H9 (cell line): ENCODE results near the gene TBC1D8B. TPM values are rescaled to one million over a fixed set of nuclear protein-coding genes. Genes with fewer than 3 reads are reported as not detected.
"Not testable (repeated sequence)": the region's sequence is repeated elsewhere in the genome, so short reads cannot be mapped to it uniquely, and the experiment has no call there.

Experiments
- DNase-seq: peaks from one replicate; pipeline ENCODE4 v3.0.0-alpha.2; 2017
- H2AFZ ChIP-seq: one replicate; pipeline ENCODE4 v1.6.1; 2013; ENCODE audit warnings: mild to moderate bottlenecking, low read length, control low read depth, moderate library complexity
- H2AK5ac ChIP-seq: 2 replicates; pipeline ENCODE4 v1.6.1; 2013; ENCODE audit warnings: low read length, control low read depth, mixed read lengths; ENCODE audit not compliant: insufficient read length
- H2BK120ac ChIP-seq: one replicate; pipeline ENCODE4 v1.6.1; 2013; ENCODE audit warnings: low read depth, mild to moderate bottlenecking, low read length, control low read depth, inconsistent platforms; ENCODE audit not compliant: poor library complexity, severe bottlenecking
- H2BK12ac ChIP-seq: 2 replicates; pipeline ENCODE4 v1.6.1; 2013; ENCODE audit warnings: low read length, control low read depth, mixed read lengths, low read depth; ENCODE audit not compliant: insufficient read length
- H2BK15ac ChIP-seq: 2 replicates; pipeline ENCODE4 v1.6.1; 2013; ENCODE audit warnings: low read depth, low read length, control low read depth
- H2BK20ac ChIP-seq: one replicate; pipeline ENCODE4 v1.6.1; 2013; ENCODE audit warnings: low read depth, mild to moderate bottlenecking, low read length, control low read depth, inconsistent platforms; ENCODE audit not compliant: poor library complexity, severe bottlenecking
- H2BK5ac ChIP-seq: 2 replicates; pipeline ENCODE4 v1.6.1; 2013; ENCODE audit warnings: low read length, control low read depth, mixed read lengths; ENCODE audit not compliant: insufficient read length
- H3K14ac ChIP-seq: 2 replicates; pipeline ENCODE4 v1.6.1; 2013; ENCODE audit warnings: low read length, control low read depth; ENCODE audit not compliant: insufficient read depth
- H3K18ac ChIP-seq: 2 replicates; pipeline ENCODE4 v1.6.1; 2013; ENCODE audit warnings: low read depth, mild to moderate bottlenecking, mixed read lengths, low read length, control low read depth; ENCODE audit not compliant: insufficient read length
- H3K23ac ChIP-seq: 2 replicates; pipeline ENCODE4 v1.6.1; 2013; ENCODE audit warnings: low read length, control low read depth, mixed read lengths, low read depth; ENCODE audit not compliant: insufficient read length
- H3K23me2 ChIP-seq: 2 replicates; pipeline ENCODE4 v1.6.1; 2013; ENCODE audit warnings: low read depth, mild to moderate bottlenecking, mixed read lengths, low read length, control low read depth; ENCODE audit not compliant: insufficient read length, poor library complexity, severe bottlenecking
- H3K27ac ChIP-seq: 2 replicates; pipeline ENCODE4 v1.5.1; 2013; ENCODE audit warnings: low read length, control low read depth, mixed read lengths, low read depth; ENCODE audit not compliant: insufficient read length
- H3K27me3 ChIP-seq: 2 replicates; pipeline ENCODE4 v1.6.1; 2013; ENCODE audit warnings: low read length, control low read depth, inconsistent platforms; ENCODE audit not compliant: insufficient read depth
- H3K4ac ChIP-seq: 2 replicates; pipeline ENCODE4 v1.6.1; 2013; ENCODE audit warnings: low read depth, mild to moderate bottlenecking, control low read depth, inconsistent platforms, low read length, moderate library complexity
- H3K4me1 ChIP-seq: 2 replicates; pipeline ENCODE4 v1.6.1; 2013; ENCODE audit warnings: low read length, control low read depth, inconsistent platforms; ENCODE audit not compliant: insufficient read depth
- H3K4me2 ChIP-seq: 2 replicates; pipeline ENCODE4 v1.6.1; 2013; ENCODE audit warnings: low read length, control low read depth, mixed read lengths; ENCODE audit not compliant: insufficient read length, insufficient read depth
- H3K56ac ChIP-seq: 2 replicates; pipeline ENCODE4 v1.6.1; 2013; ENCODE audit warnings: low read depth, mild to moderate bottlenecking, mixed read lengths, low read length, control low read depth; ENCODE audit not compliant: insufficient read length
- H3K79me1 ChIP-seq: 2 replicates; pipeline ENCODE4 v1.6.1; 2013; ENCODE audit warnings: low read depth, mild to moderate bottlenecking, moderate library complexity, low read length, control low read depth, inconsistent platforms; ENCODE audit not compliant: insufficient read depth, poor library complexity, severe bottlenecking
- H3K79me2 ChIP-seq: 2 replicates; pipeline ENCODE4 v1.6.1; 2013; ENCODE audit warnings: low read length, control low read depth, inconsistent platforms; ENCODE audit not compliant: insufficient read depth
- H3K9ac ChIP-seq: 2 replicates; pipeline ENCODE4 v1.6.1; 2013; ENCODE audit warnings: low read length, control low read depth, mixed read lengths; ENCODE audit not compliant: insufficient read length; ENCODE audit errors: extremely low read depth
- H3K9me3 ChIP-seq: one replicate; pipeline ENCODE4 v1.6.1; 2013; ENCODE audit warnings: low read depth, low read length, inconsistent platforms; ENCODE audit not compliant: control insufficient read depth
- H3T11ph ChIP-seq: one replicate; pipeline ENCODE4 v1.6.1; 2013; ENCODE audit warnings: mild to moderate bottlenecking, low read length, control low read depth, inconsistent platforms
- H4K20me1 ChIP-seq: one replicate; pipeline ENCODE4 v1.6.1; 2013; ENCODE audit not compliant: control insufficient read depth, insufficient read length, insufficient read depth
- H4K5ac ChIP-seq: 2 replicates; pipeline ENCODE4 v1.6.1; 2013; ENCODE audit warnings: low read depth, mild to moderate bottlenecking, mixed read lengths, low read length, control low read depth; ENCODE audit not compliant: insufficient read length
- H4K8ac ChIP-seq: replicated peaks from 2 replicates; pipeline ENCODE4 v1.6.1; 2013; ENCODE audit warnings: low read length, control low read depth, mixed read lengths, low read depth; ENCODE audit not compliant: insufficient read length
- H4K91ac ChIP-seq: 2 replicates; pipeline ENCODE4 v1.6.1; 2013; ENCODE audit warnings: low read depth, mild to moderate bottlenecking, moderate library complexity, mixed read lengths, low read length, control low read depth; ENCODE audit not compliant: insufficient read length
- H3K27ac Mint-ChIP-seq, 3 experiments: 2 replicates in 2 of 3; 3 replicates in 1 of 3; pipeline ENCODE4 v1.8.0; 2020 to 2021; ENCODE audit warnings: mixed read lengths in 3 of 3, mild to moderate bottlenecking in 1 of 3, moderate library complexity in 1 of 3
- H3K27me3 Mint-ChIP-seq: 2 replicates; pipeline ENCODE4 v1.8.0; 2021; ENCODE audit warnings: low read depth, mild to moderate bottlenecking, moderate library complexity, mixed read lengths
- H3K36me3 Mint-ChIP-seq, 3 experiments: 2 replicates in 2 of 3; 3 replicates in 1 of 3; pipeline ENCODE4 v1.8.0; 2020 to 2021; ENCODE audit warnings: low read depth in 3 of 3, mixed read lengths in 3 of 3; ENCODE audit not compliant: insufficient read depth in 1 of 3
- H3K4me1 Mint-ChIP-seq, 2 experiments: 2 replicates each; pipeline ENCODE4 v1.8.0; 2020; ENCODE audit warnings: mixed read lengths in 2 of 2
- H3K4me3 Mint-ChIP-seq, 2 experiments: 2 replicates in 1 of 2; 3 replicates in 1 of 2; pipeline ENCODE4 v1.8.0; 2020 to 2021; ENCODE audit warnings: mild to moderate bottlenecking in 2 of 2, mixed read lengths in 2 of 2, moderate library complexity in 1 of 2
- H3K9me3 Mint-ChIP-seq, 2 experiments: 2 replicates in 1 of 2; 3 replicates in 1 of 2; pipeline ENCODE4 v1.8.0; 2020; ENCODE audit warnings: mild to moderate bottlenecking in 2 of 2, mixed read lengths in 2 of 2, moderate library complexity in 1 of 2
- WGBS: extraction: QIAGEN DNeasy Blood & Tissue Kit; methylation state at CpG from one replicate; pipeline ENCODE4 v1.1.7; 2013; ENCODE audit warnings: missing lambda C conversion rate, low lambda C conversion rate, mixed read lengths; ENCODE audit not compliant: insufficient read length; ENCODE audit errors: extremely low coverage; 5-methylcytosine and 5-hydroxymethylcytosine counted together
- total RNA-seq: library from RNA; stranded (reverse); gene quantifications from 2 replicates; pipeline ENCODE4 v1.2.1, GENCODE V29; 2021
- TF ChIP-seq, protein P1 (sequence below): fragments of 200-600 bp; sonication (generic); conservative IDR thresholded peaks from 3 replicates; pipeline ENCODE4 v1.8.0; 2021; ENCODE audit warnings: antibody characterized with exemption, mild to moderate bottlenecking

The TBC1D8B gene
- total RNA-seq, 1 experiment from 2014 or later: 2.6 TPM

DNA sequence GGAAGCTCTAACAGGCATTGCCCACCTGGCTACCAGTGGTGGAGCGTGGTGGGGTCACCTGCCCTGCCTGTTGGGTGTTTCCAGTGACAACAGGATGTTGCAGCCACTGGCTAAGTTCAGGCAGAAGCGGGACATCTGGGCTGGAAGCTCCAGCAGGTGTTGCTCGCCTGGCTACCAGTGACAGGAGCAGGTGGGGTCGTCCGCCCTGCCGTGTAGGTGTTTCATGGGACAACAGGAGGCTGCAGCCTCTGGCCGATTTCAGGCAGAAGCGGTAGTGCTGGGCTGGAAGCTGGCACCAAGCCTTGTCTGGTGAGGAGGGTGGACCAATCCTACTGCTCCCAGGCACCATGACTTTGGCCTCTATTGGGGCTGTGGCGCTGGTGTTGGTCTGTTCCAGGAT lies 61.2 kb downstream of the TBC1D8B start:
- no peak overlapping the region for H2BK120ac ChIP-seq
- H3K27ac ChIP-seq: no peak overlapping the region
- TF ChIP-seq, protein P1, sequence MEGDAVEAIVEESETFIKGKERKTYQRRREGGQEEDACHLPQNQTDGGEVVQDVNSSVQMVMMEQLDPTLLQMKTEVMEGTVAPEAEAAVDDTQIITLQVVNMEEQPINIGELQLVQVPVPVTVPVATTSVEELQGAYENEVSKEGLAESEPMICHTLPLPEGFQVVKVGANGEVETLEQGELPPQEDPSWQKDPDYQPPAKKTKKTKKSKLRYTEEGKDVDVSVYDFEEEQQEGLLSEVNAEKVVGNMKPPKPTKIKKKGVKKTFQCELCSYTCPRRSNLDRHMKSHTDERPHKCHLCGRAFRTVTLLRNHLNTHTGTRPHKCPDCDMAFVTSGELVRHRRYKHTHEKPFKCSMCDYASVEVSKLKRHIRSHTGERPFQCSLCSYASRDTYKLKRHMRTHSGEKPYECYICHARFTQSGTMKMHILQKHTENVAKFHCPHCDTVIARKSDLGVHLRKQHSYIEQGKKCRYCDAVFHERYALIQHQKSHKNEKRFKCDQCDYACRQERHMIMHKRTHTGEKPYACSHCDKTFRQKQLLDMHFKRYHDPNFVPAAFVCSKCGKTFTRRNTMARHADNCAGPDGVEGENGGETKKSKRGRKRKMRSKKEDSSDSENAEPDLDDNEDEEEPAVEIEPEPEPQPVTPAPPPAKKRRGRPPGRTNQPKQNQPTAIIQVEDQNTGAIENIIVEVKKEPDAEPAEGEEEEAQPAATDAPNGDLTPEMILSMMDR: no peak
- no peaks in the 10 kb centered on the region for H4K20me1 ChIP-seq
- H3K56ac ChIP-seq: no peak overlapping the region
- no peaks in the 10 kb centered on the region for H3K23me2 ChIP-seq
- no peak overlapping the region for H4K91ac ChIP-seq
- no peak overlapping the region for H2AFZ ChIP-seq
- no peaks in the 10 kb centered on the region for H3K79me1 ChIP-seq
- H2AK5ac ChIP-seq: no peak overlapping the region
- Mint-ChIP-seq H3K36me3 (peaks cover 0 to 5% (median 0%) of the 10 kb centered on the region in 3 experiments; a peak in 2 of 7 replicates), H3K27me3 (peaks cover 2% of the 10 kb centered on the region), H3K4me3 (no peak overlapping the region), H3K4me1 (peaks cover 0 to 4% of the 10 kb centered on the region in 2 experiments; a peak in 1 of 4 replicates), H3K9me3 (peaks cover 9 to 43% of the 10 kb centered on the region in 2 experiments; a peak in 3 of 5 replicates), H3K27ac (no peak overlapping the region)
- H3K4ac ChIP-seq: no peak overlapping the region
- no CpG with 5 or more reads among the region's 9 CpGs for WGBS
- DNase-seq: no peak
- H3K9me3 ChIP-seq: no peaks in the 10 kb centered on the region
- no peak overlapping the region for H4K5ac ChIP-seq
- no peak overlapping the region for H3T11ph ChIP-seq
- H2BK5ac ChIP-seq: no peak overlapping the region
- no peak overlapping the region for H3K23ac ChIP-seq
- H4K8ac ChIP-seq: no peak overlapping the region
- no peaks in the 10 kb centered on the region for H3K4me1 ChIP-seq
- H3K79me2 ChIP-seq: no peaks in the 10 kb centered on the region
- no peak overlapping the region for H3K4me2 ChIP-seq
- H3K27me3 ChIP-seq: no peaks in the 10 kb centered on the region
- H3K14ac ChIP-seq: no peak overlapping the region
- no peak overlapping the region for H2BK12ac ChIP-seq
- H2BK20ac ChIP-seq: no peak overlapping the region
- H3K18ac ChIP-seq: no peak overlapping the region
- no peak overlapping the region for H2BK15ac ChIP-seq
- no peak overlapping the region for H3K9ac ChIP-seq

DNA sequence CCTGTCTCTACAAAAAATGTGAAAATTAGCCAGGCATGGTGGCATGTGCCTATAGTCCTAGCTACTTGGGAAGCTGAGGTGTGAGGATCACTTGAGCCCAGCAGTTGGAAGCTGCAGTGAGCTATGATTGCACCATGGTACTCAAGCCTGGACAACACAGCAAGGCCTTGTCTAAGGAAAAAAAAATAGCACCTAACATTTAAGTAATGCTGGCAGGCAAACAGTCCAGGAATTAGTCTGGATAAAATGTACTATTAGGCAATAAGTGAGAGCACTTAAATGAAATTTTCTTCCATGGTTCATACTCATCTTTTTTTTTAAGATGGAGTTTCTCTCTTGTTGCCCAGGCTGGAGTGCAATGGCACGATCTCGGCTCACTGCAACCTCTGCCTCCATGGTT lies 70.3 kb downstream of the TBC1D8B start:
- not testable (repeated sequence) for H4K20me1 ChIP-seq, H3K36me3 Mint-ChIP-seq, H3K27me3 ChIP-seq, H4K5ac ChIP-seq, H3K9me3 ChIP-seq, H3K27me3 Mint-ChIP-seq, H3K18ac ChIP-seq, H3K9ac ChIP-seq, H3T11ph ChIP-seq, H3K4me1 ChIP-seq, H4K91ac ChIP-seq, H2AFZ ChIP-seq, H3K4me1 Mint-ChIP-seq, H3K79me1 ChIP-seq, H2AK5ac ChIP-seq, H2BK120ac ChIP-seq, H2BK5ac ChIP-seq, H3K23ac ChIP-seq, H4K8ac ChIP-seq, H2BK12ac ChIP-seq, H3K9me3 Mint-ChIP-seq, H3K4me2 ChIP-seq, H3K14ac ChIP-seq, H3K56ac ChIP-seq, H2BK20ac ChIP-seq, DNase-seq, H2BK15ac ChIP-seq, H3K23me2 ChIP-seq, H3K79me2 ChIP-seq, H3K4me3 Mint-ChIP-seq, H3K4ac ChIP-seq, H3K27ac ChIP-seq, H3K27ac Mint-ChIP-seq
- no CpG with 5 or more reads among the region's 2 CpGs for WGBS
